KG1 (cell line): Measurements from ENCODE around the gene LRRC57.

ENCODE experiments used
- DNase-seq: peaks from one replicate; lab custom pipeline; 2025; lab: John Stamatoyannopoulos, UW

Gene LRRC57

GRCh38 chr15:42549741-42550392 lies 1.3 kb upstream of the LRRC57 start:
- no peak for DNase-seq

DNA sequence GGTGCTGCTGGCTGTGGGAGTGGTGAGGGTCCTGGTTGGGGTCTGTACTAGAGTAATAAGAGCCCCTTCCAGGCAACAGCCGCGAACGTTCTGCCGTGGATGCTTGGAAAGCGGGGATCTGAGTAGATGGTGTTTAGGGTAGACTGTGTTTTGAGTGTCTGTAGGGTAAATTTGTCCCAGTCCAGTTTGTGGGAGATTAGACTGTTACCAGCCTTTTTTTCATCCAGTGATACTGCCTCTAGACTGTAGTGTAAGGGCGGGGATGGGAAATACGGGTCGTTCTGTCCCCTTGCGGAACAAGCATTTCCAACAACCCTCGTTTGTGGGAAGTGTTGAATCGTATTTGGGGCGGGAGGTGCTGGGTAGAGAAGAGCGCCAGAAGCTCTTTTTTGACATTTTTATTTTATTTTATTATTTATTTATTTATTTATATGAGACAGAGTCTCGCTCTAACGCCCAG lies 469 bp upstream of the LRRC57 start:
- peak; percentile 54 for DNase-seq

GRCh38 chr15:42547918-42548248 lies 710 bp downstream of the LRRC57 start:
- DNase-seq: no peak

GRCh38 chr15:42544853-42545629 lies 3.6 kb downstream of the LRRC57 start:
- DNase-seq: no peak

GRCh38 chr15:42533246-42533645 lies 15.3 kb downstream of the LRRC57 start:
- no peak for DNase-seq

DNA sequence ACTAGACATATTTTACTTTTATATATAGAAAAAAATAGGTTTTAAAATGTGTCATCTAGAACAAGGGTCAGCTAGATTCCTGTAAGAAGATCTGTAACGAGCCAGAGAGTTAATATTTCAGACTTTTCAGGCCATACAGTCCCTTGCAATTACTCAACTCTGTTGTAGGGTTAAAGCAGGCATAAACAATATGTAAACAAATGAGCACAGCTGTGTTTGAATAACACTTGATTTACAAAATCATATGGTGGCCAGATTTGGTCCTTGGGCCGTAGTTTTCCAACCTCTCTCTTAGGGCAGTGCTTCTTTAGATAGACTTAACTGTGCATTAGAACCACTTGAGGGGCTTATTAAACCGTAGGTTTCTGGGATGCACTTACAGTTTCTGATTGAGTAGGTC lies 19.6 kb downstream of the LRRC57 start:
- no peak for DNase-seq

DNA sequence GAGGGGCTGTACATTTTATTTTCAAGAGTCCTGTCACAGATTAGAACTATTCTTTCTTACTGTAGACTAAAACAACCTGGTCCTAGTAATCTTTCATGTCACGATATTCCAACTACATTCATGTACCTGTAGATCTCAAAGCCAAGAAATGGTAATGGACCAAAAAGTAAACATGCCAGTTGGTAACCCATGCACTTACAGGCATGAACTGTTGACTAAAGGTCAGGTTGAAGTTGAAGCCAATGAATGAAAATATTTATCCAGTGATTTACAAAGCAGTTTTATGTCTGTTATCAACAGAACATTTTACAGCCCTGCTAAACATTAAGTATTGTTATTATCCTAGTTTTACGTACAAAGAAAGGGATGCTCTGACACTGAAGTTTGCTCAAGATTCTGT lies 25.3 kb downstream of the LRRC57 start:
- DNase-seq: no peak

- peak; percentile 25 for DNase-seq
Observed at GRCh38 chr15:42511007-42511391, 37.6 kb downstream of the LRRC57 start.

GRCh38 chr15:42510258-42511006 lies 38.2 kb downstream of the LRRC57 start:
- no peak for DNase-seq

- DNase-seq: no peak
Observed at GRCh38 chr15:42508263-42508690, 40.3 kb downstream of the LRRC57 start.

DNA sequence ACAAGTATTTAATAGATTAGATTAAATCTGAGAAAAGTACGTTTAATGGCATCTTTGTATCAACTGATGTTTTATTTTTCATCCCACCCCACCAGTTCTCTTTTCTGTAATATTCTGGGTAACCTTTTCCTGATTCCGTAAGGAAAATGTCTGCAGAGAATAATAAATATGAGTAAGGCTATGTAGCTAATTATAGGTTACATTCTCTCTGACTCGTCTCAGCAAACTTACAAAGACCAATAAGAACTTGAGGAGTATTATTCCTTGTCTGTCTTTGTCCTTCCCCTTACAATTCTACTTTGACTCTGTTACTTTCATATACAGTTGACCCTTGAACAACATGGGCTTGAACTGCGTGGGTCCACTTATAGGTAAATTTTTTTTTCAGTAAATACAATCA lies 41.1 kb downstream of the LRRC57 start:
- no peak for DNase-seq

DNA sequence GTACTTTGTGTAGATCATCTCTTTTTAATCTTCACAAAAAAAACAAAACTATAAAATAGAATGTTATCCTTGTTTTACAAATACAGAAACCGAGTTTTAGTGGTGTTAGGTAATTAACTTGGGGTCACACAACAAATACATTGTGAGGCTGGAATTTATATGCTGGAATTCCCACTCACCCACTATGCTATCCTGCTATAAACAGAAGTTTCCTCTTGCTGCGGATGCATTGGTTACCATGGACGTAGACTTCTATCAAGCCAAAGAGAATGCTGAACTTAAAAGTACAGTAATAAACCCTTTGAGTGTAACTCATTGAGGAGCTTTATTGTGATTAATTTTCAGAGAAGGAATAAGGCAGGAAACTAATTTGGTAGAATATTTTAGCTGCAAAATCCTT lies 44.0 kb downstream of the LRRC57 start:
- no peak for DNase-seq

GRCh38 chr15:42503825-42504224 lies 44.8 kb downstream of the LRRC57 start:
- DNase-seq: no peak

DNA sequence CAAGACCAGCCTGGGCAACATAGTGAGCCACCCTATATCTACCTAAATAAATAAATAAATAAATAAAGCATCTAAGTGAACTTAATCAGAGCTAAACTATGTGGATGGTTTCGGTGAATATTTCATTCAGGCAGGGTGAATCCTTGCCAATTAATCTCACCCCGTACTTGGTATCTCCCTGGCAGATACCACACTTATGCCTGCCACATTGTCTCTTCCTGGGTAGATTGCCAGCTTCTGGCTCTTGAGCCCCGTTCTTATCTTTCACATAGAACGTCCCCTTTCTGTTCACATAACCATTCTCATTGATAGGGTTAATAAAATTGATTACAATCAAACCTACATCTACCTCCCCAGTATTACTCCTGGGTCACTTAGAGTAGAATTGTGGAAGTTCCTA lies 46.1 kb downstream of the LRRC57 start:
- no peak for DNase-seq

DNA sequence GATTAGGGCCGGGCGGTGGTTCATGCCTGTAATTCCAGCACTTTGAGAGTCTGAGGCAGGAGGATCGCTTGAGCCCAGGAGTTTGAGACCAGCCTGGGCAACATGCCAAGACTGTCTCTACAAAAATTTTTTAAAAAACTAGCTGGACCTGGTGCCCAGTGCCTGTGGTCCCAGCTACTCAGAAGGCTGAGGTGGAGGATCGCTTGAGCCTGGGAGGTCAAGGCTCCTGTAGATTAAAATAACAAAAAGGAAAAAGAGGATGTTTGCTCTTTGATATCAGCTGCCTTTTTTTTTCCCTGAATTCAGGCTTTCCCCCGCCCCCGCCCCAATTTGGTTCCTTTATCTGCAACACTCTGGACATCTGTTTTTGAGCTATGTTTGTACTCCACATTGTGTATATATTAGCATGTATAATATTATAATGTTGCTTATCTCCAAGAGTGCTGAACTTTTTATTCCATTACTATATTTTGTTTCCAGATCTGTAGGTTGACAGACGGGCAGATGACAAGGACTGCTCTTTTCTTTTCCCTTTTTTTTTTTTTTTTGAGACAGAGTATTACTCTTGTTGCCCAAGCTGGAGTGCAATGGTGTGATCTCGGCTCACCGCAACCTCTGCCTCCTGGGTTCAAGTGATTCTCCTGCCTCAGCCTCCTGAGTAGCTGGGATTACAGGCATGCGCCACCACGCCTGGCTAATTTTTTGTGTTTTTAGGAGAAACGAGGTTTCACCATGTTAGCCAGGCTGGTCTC lies 48.6 kb downstream of the LRRC57 start:
- no peak for DNase-seq

- DNase-seq: no peak
Observed at GRCh38 chr15:42498212-42499068, 50.2 kb downstream of the LRRC57 start.

GRCh38 chr15:42495361-42496212 lies 53.0 kb downstream of the LRRC57 start, which contains the start of gene SNAP23:
Gene SNAP23 (plus strand): TSS chr15:42495634. CDS start chr15:42511847, 16,213 bp downstream.
- peak; percentile 57 for DNase-seq

DNA sequence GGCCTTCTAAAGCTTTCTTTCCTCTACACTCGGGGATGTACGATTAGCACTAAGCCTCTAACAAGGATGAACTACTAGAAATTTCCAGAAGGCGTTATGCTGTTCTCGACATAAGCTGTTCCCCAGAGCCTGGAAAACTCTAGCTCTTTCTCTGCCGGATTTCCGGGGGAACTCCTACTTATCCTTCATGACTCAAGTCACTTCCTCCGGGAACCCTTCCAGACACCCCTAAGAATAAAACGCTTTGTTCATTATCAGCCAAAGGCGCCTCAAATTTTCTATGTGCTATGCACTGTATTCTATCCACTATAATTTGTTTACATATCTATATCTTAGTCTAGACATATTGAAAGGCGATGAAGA lies 53.6 kb downstream of the LRRC57 start:
- no peak for DNase-seq

DNA sequence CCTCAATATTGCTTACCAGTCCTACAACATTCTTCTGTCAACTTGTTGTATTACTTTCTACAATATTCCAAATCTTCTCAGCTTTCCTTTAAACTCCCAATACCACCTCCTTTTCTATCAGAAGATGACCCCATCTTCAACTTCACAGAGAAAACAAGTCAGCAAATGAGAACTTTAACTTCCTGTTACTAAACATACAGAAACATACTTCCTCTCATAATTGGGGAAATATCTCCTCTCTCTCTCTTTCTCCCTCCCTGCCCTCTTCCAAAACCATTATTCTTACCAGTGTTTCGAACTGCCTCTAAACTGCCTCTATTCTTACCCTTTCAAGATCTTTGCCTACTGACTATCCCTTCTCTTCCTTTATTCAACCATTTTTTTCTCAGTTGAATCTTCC lies 54.9 kb downstream of the LRRC57 start:
- no peak for DNase-seq

DNA sequence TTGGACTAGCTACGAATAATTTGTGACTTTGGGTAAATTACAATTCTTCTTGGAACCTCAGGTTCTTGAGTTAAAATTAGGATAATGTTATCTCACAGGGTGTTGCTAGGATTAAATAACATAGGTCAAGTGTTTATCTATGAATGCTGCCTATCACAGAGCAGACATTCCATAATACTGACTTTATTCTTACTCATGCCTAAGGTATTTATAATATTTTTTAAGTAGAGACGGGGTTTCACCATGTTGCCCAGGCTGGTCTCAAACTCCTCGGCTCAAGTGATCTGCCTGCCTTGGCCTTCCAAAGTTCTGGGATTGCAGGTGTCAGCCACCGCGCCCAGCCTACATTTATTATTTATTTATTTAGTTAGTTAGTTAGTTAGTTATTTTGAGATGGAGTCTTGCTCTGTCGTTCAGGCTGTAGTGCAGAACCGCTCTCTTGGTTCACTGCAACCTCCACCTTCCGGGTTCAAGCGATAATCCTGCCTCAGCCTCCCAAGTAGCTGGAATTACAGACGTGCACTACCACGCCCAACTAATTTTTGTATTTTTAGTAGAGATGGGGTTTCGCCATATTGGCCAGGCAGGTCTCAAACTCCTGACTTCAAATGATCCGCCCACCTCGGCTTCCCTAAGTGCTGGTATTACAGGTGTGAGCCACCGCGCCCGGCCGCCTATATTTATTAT lies 56.9 kb downstream of the LRRC57 start:
- DNase-seq: no peak
